Transverse colon (tissue), 4 donors: ENCODE results near the gene EARS2. TPM values are rescaled to one million over a fixed set of nuclear protein-coding genes. Genes with fewer than 3 reads are reported as not detected.

Experiments used
- DNase-seq: peaks from one replicate; pipeline ENCODE4 v3.0.0-alpha.2; 2019
- H3K27ac ChIP-seq, 4 donors: fragments of 200-600 bp; sonication (generic); 2 replicates each; pipeline ENCODE4 v1.5.1; 2016 to 2018; ENCODE audit warnings: inconsistent platforms in 4 of 4
- H3K27me3 ChIP-seq: fragments of 200-600 bp; sonication (generic); 2 replicates; pipeline ENCODE4 v1.5.1; 2017; ENCODE audit warnings: inconsistent platforms
- H3K36me3 ChIP-seq, 4 donors: fragments of 200-600 bp; sonication (generic); 2 replicates each; pipeline ENCODE4 v1.5.1; 2017 to 2019; ENCODE audit warnings: inconsistent platforms in 4 of 4
- H3K4me1 ChIP-seq, 4 donors: fragments of 200-600 bp; sonication (generic); 2 replicates each; pipeline ENCODE4 v1.5.1; 2017 to 2020; ENCODE audit warnings: inconsistent platforms in 4 of 4
- H3K4me3 ChIP-seq, 4 donors: fragments of 200-600 bp; sonication (generic); 1 replicate in 1 of 4; 2 replicates in 3 of 4; pipeline versions ENCODE4 v1.5.1 to v1.6.1; 2017 to 2019; ENCODE audit warnings: inconsistent platforms in 4 of 4
- H3K9me3 ChIP-seq, 2 donors: fragments of 200-600 bp; sonication (generic); 2 replicates each; pipeline ENCODE4 v1.5.1; 2017 to 2019; ENCODE audit warnings: inconsistent platforms in 2 of 2
- CTCF ChIP-seq, 5 experiments: fragments of 200-600 bp in 3 of 5; fragments of 450-650 bp in 2 of 5; sonication (generic) in 3 of 5; IDR thresholded peaks; 1 replicate in 2 of 5; 2 replicates in 3 of 5; pipeline ENCODE4 v1.5.1; 2016 to 2017; ENCODE audit warnings: antibody characterized with exemption in 5 of 5, inconsistent platforms in 3 of 5, mild to moderate bottlenecking in 2 of 5, moderate library complexity in 1 of 5
- EP300 ChIP-seq: sonication (generic); formaldehyde crosslinking; IDR thresholded peaks from one replicate; pipeline ENCODE4 v1.6.1; 2017; ENCODE audit warnings: antibody characterized with exemption, low read depth
- POLR2A ChIP-seq: fragments of 450-650 bp; IDR thresholded peaks from one replicate; pipeline ENCODE4 v1.6.1; 2016; ENCODE audit warnings: antibody characterized with exemption, mild to moderate bottlenecking, moderate library complexity
- POLR2AphosphoS5 ChIP-seq, 3 donors: sonication (generic); formaldehyde crosslinking; IDR thresholded peaks; one replicate each; pipeline ENCODE4 v1.6.1; 2016; ENCODE audit warnings: antibody characterized with exemption in 3 of 3
- whole genome bisulfite sequencing, 2 donors: methylation state at CpG; one replicate each; pipeline ENCODE4 v1.1.5; 2018; ENCODE audit warnings: low coverage in 1 of 2; 5-methylcytosine and 5-hydroxymethylcytosine counted together
- in situ Hi-C, 4 donors: fragments of 200-750 bp; cut with MboI; loops; one replicate each; pipeline versions ENCODE4 v1.15.0 to v1.15.1; 2017; ENCODE audit warnings: low sequenced_read_pairs in 3 of 4, low pct_ligation_motif_present in 1 of 4, low pct_unique_long_range_greater_than_20kb in 1 of 4
- intact Hi-C: fragments of 100-400 bp; cut with DNase I; formaldehyde crosslinking; loops from one replicate; pipeline ENCODE4 v1.15.1; 2023; ENCODE audit warnings: low total_unique reads
- total RNA-seq, 4 donors: library from RNA; depleted of rRNA; stranded (reverse); fragments of >200 nt; gene quantifications; one replicate each; pipeline ENCODE4 v1.1.0, GENCODE V29; 2016

Gene EARS2
- total RNA-seq, 4 donors from 2014 or later = 9.4 to 88.2 (median 14.3) TPM

- Histone ChIP-seq H3K36me3 (no peaks in the 10 kb centered on the region), H3K4me1 (peaks cover 18 to 61% (median 42%) of the 10 kb centered on the region in 4 donors), H3K27ac (peak overlapping the region; percentile 43 to 66 (median 52)), H3K27me3 (no peaks in the 10 kb centered on the region), H3K4me3 (no peak overlapping the region), H3K9me3 (no peaks in the 10 kb centered on the region)
- TF ChIP-seq CTCF (IDR thresholded peaks at IDR 0.05) = no peak
- peak in 2 of 3 donors; percentile 14 to 19 for TF ChIP-seq POLR2AphosphoS5 (IDR thresholded peaks at IDR 0.05)
- no peak for TF ChIP-seq POLR2A
- in situ Hi-C loops (no loop called here), intact Hi-C loops (no loop called here)
- WGBS, 2 donors = 60 to 62% methylated on average over 1 to 13 of the region's 13 CpGs
- peak; percentile 42 for DNase-seq
Observed at GRCh38 chr16:23504453-23505179, 52.5 kb downstream of the EARS2 start.

GRCh38 chr16:23504076-23504452, 53.1 kb downstream of the EARS2 start:
- no peaks in the 10 kb centered on the region for H3K9me3 ChIP-seq
- no peaks in the 10 kb centered on the region for H3K36me3 ChIP-seq
- 58 to 94% methylated on average over 2 to 5 of the region's 5 CpGs for WGBS, 2 donors
- H3K4me1 ChIP-seq = peaks cover 22 to 59% (median 41%) of the 10 kb centered on the region in 4 donors
- intact Hi-C loops = no loop called here
- DNase-seq = no peak
- no peak overlapping the region for H3K4me3 ChIP-seq
- in situ Hi-C loops = no loop called here
- H3K27ac ChIP-seq = peak overlapping the region; percentile 32 to 66 (median 52)
- H3K27me3 ChIP-seq = no peaks in the 10 kb centered on the region
- TF ChIP-seq CTCF (IDR thresholded peaks at IDR 0.05) = no peak

- in situ Hi-C loops (no loop called here), intact Hi-C loops (no loop called here)
- Histone ChIP-seq H3K27ac (no peak overlapping the region), H3K4me1 (peaks cover 22 to 50% (median 33%) of the 10 kb centered on the region in 4 donors), H3K4me3 (no peak overlapping the region), H3K27me3 (no peaks in the 10 kb centered on the region), H3K9me3 (no peaks in the 10 kb centered on the region), H3K36me3 (no peaks in the 10 kb centered on the region)
- WGBS, 2 donors = 75% methylated on average over 2 of the region's 2 CpGs; no CpG with 5 or more reads in 1 of the 2 donors
- no peak for TF ChIP-seq EP300
- TF ChIP-seq POLR2AphosphoS5 (IDR thresholded peaks at IDR 0.05) = no peak
- TF ChIP-seq CTCF (IDR thresholded peaks at IDR 0.05) = no peak
- TF ChIP-seq POLR2A = no peak
- DNase-seq = no peak
Observed at GRCh38 chr16:23502466-23502865, 54.7 kb downstream of the EARS2 start.

GRCh38 chr16:23501291-23501690, 55.9 kb downstream of the EARS2 start:
- H3K9me3 ChIP-seq = no peaks in the 10 kb centered on the region
- intact Hi-C loops = no loop called here
- no peak for DNase-seq
- 86 to 94% methylated on average over 3 to 5 of the region's 5 CpGs for whole genome bisulfite sequencing, 2 donors
- H3K27me3 ChIP-seq = no peaks in the 10 kb centered on the region
- TF ChIP-seq CTCF (IDR thresholded peaks at IDR 0.05) (no peak), POLR2A (no peak), EP300 (no peak), POLR2AphosphoS5 (IDR thresholded peaks at IDR 0.05) (no peak)
- H3K27ac ChIP-seq = no peak overlapping the region
- H3K4me1 ChIP-seq = peaks cover 22 to 58% (median 34%) of the 10 kb centered on the region in 4 donors
- in situ Hi-C loops = no loop called here
- no peaks in the 10 kb centered on the region for H3K36me3 ChIP-seq
- H3K4me3 ChIP-seq = no peak overlapping the region
